Type B pancreatic cell (in vitro differentiated cells): ENCODE measurements around the gene NLRP4. TPM values are rescaled to one million over a fixed set of nuclear protein-coding genes. Genes with fewer than 3 reads are reported as not detected.

Experiments used
- DNase-seq: peaks from one replicate; pipeline ENCODE4 v3.0.0; 2021; ENCODE audit warnings: mixed read lengths; ENCODE audit not compliant: unreplicated experiment; ENCODE audit errors: extremely low spot score
- H3K27ac Mint-ChIP-seq: 2 replicates; pipeline ENCODE4 v1.8.0; 2021; ENCODE audit warnings: mild to moderate bottlenecking, mixed read lengths
- H3K27me3 Mint-ChIP-seq: 2 replicates; pipeline ENCODE4 v1.8.0; 2021; ENCODE audit warnings: mixed read lengths
- H3K36me3 Mint-ChIP-seq: 2 replicates; pipeline ENCODE4 v1.8.0; 2021; ENCODE audit warnings: mixed read lengths
- H3K4me1 Mint-ChIP-seq: one replicate; pipeline ENCODE4 v1.8.0; 2021; ENCODE audit warnings: mixed read lengths; ENCODE audit not compliant: unreplicated experiment
- H3K4me3 Mint-ChIP-seq: 2 replicates; pipeline ENCODE4 v1.8.0; 2021; ENCODE audit warnings: mild to moderate bottlenecking, mixed read lengths
- H3K9me3 Mint-ChIP-seq: 2 replicates; pipeline ENCODE4 v1.8.0; 2021; ENCODE audit warnings: mixed read lengths
- total RNA-seq: library from RNA; stranded (reverse); gene quantifications from 2 replicates; pipeline ENCODE4 v1.2.1, GENCODE V29; 2021; ENCODE audit warnings: low replicate concordance
- TF ChIP-seq, protein P1 (sequence below): fragments of 200-600 bp; sonication (generic); conservative IDR thresholded peaks from 2 replicates; pipeline ENCODE4 v1.5.0; 2021; ENCODE audit warnings: antibody characterized with exemption, mild to moderate bottlenecking

Gene NLRP4
- total RNA-seq, 1 donor from 2014 or later, result not detected

DNA sequence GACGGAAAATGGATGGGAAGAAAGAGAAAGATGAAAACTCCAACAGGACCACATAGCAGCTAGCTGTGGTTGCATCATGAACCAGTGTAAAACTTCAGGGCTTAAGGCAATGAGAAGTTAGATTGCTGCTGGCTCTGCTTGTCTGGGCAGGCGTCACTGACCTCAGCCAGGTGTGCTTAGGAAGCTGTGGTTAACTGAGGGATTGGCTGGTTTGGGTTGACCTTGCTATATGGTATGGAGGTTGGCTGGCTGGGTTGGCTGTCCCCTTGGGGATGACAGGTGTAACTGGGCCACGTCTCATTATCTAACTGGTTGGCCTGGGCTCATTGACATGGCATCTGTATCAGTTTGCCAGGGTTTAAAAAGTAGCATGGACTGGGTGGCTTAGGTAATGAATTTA, 40.9 kb downstream of the NLRP4 start:
- no peak for DNase-seq
- Mint-ChIP-seq H3K4me3 (no peak overlapping the region), H3K27ac (no peak overlapping the region), H3K9me3 (peaks cover 17% of the 10 kb centered on the region), H3K4me1 (no peaks in the 10 kb centered on the region), H3K27me3 (no peaks in the 10 kb centered on the region), H3K36me3 (no peaks in the 10 kb centered on the region)
- TF ChIP-seq, protein P1, sequence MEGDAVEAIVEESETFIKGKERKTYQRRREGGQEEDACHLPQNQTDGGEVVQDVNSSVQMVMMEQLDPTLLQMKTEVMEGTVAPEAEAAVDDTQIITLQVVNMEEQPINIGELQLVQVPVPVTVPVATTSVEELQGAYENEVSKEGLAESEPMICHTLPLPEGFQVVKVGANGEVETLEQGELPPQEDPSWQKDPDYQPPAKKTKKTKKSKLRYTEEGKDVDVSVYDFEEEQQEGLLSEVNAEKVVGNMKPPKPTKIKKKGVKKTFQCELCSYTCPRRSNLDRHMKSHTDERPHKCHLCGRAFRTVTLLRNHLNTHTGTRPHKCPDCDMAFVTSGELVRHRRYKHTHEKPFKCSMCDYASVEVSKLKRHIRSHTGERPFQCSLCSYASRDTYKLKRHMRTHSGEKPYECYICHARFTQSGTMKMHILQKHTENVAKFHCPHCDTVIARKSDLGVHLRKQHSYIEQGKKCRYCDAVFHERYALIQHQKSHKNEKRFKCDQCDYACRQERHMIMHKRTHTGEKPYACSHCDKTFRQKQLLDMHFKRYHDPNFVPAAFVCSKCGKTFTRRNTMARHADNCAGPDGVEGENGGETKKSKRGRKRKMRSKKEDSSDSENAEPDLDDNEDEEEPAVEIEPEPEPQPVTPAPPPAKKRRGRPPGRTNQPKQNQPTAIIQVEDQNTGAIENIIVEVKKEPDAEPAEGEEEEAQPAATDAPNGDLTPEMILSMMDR, result no peak

DNA sequence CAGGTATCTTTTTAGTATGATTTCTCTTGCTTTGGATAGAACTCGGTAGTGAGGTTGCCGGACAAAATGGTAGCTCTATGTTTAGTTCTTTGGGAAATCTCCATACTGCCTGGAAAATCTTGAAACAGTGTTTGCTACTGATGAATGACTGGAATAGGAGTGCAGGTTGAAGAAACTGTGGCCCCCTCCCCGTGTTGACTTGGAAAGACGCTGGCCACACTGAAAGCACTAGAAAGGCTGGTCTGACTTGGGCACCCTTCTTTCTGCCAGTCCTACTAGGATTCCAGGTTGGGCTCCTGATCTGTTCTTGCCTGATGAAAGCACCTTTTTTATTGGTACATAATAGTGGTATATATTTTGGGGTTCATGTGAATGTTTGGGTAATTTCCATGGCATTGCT, 46.3 kb downstream of the NLRP4 start:
- TF ChIP-seq, protein P1, result no peak
- no peaks in the 10 kb centered on the region for H3K27me3 Mint-ChIP-seq
- no peak overlapping the region for H3K27ac Mint-ChIP-seq
- H3K4me1 Mint-ChIP-seq, result no peaks in the 10 kb centered on the region
- no peaks in the 10 kb centered on the region for H3K36me3 Mint-ChIP-seq
- peaks cover 16% of the 10 kb centered on the region for H3K9me3 Mint-ChIP-seq
- H3K4me3 Mint-ChIP-seq, result no peak overlapping the region
- peak; percentile 34 for DNase-seq

DNA sequence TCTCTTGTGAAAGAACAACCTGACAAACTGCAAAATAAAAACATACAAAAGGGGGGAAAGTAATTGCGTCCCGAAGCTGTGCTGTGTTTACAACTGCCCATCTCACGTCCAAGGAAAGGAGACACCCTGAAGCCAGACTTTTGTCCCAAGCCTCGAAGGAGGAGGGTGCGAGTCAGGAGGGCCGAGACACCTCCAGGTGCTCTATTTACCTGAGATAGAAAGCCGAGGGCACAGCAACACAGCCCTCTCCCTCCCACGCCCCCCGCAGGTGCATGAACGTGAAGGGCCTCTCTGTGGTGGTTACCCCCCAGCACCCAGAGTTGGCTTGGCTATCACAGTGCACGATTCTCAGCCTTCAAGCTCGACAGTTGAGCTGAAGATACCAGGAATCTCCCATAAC, 62.6 kb downstream of the NLRP4 start:
- H3K9me3 Mint-ChIP-seq, result peaks cover 15% of the 10 kb centered on the region
- H3K27me3 Mint-ChIP-seq, result no peaks in the 10 kb centered on the region

DNA sequence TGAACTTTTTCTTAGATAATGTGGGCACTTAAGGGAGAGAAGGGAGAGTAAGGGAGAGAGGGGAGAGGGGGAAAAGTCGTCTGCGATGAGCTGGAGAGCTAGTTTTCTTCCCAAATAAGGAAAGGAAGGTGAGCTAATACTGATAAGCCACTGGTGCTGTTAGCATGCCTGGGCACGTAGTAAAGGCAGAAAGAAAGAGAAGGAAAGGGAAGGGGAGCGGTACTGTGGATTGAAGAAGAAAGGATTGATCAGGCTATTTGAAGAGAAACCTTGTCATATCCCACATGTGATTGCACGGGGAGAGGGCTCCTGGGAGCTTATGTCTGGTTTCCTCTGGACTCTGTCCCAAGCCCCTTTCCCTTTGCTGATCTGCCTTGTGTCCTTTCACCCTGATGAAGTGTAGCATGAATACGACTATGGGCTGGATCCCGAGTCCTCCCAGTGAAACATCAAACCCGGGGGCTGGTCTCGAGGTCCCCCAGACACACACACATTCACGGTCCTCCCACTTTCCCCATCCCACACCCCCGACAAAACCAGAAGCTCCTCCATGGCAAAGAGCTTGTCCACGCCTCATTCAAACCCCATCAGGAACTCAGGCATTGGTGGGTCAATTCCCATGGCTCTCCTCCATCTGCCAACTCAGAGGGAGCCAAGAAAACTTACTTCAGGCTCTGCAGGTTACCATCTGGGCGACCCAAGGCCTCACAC, 65.2 kb downstream of the NLRP4 start:
- H3K9me3 Mint-ChIP-seq, result peaks cover 12% of the 10 kb centered on the region

More for the DNA sequence above, 62.6 kb downstream of the NLRP4 start:
- no peak overlapping the region for H3K27ac Mint-ChIP-seq
- H3K36me3 Mint-ChIP-seq, result no peaks in the 10 kb centered on the region
- no peaks in the 10 kb centered on the region for H3K4me1 Mint-ChIP-seq
- H3K4me3 Mint-ChIP-seq, result no peak overlapping the region
- TF ChIP-seq, protein P1, result no peak
- no peak for DNase-seq

DNA sequence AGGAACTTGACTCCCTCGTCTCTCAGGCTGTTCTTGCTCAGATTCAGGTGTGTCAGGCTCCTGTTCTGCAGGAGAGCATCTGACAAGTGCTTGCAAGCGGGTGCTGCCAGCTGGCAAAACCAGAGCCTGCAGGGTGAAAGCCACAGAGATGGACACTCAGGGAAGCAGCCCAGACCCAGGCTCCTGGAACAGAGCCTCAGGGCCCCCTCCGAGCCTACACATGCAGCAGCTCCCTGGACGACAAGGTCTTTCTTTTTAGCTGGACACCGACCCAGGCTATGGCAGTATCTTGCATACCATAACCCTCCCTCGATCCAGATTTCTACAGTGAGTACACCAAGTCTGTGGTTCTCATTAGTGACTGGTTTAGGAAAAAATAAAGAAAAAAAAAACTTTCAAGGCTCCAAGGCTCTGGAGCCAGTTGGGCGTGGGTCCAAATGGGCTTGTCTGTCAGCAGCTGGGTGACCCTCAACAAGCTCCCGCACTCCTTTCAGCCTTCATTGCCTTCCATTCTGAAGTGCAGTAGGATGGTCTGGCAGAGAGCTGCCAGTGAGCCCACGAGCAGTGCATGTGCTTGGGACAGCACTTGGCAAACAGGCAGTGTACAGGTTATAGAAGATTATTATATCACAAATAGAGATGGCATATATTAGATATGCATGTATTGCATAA, 65.9 kb downstream of the NLRP4 start:
- Mint-ChIP-seq H3K9me3 (peaks cover 6% of the 10 kb centered on the region), H3K4me1 (no peaks in the 10 kb centered on the region), H3K36me3 (no peaks in the 10 kb centered on the region), H3K4me3 (no peak overlapping the region), H3K27me3 (no peaks in the 10 kb centered on the region), H3K27ac (no peak overlapping the region)
- no peak for DNase-seq
- TF ChIP-seq, protein P1, result no peak

More for the DNA sequence above, 65.2 kb downstream of the NLRP4 start:
- no peak overlapping the region for H3K4me3 Mint-ChIP-seq
- no peaks in the 10 kb centered on the region for H3K36me3 Mint-ChIP-seq
- H3K27ac Mint-ChIP-seq, result no peak overlapping the region
- DNase-seq, result no peak
- TF ChIP-seq, protein P1, result no peak
- no peaks in the 10 kb centered on the region for H3K27me3 Mint-ChIP-seq
- no peaks in the 10 kb centered on the region for H3K4me1 Mint-ChIP-seq
